Measurements from ENCODE around the gene OPCML.

OPCML gene

GRCh38 chr11:133559382-133559781, 27.1 kb upstream of the OPCML start:
- H3K4me1 ChIP-seq (ENCODE audit: control insufficient read depth in 1 of 2, insufficient read depth in 1 of 2, low read depth in 1 of 2, low read length in 1 of 2): no peaks in the 10 kb centered on the region
- TF ChIP-seq CTCF (IDR thresholded peaks at IDR 0.05): no peak
- H3K36me3 ChIP-seq: no peaks in the 10 kb centered on the region
- no peaks in the 10 kb centered on the region for H3K9me3 ChIP-seq
- no peak overlapping the region for H3K4me3 ChIP-seq (ENCODE audit: low read depth in 1 of 2, low read length in 1 of 2)
- no peak overlapping the region for H3K27ac ChIP-seq
- H3K27me3 ChIP-seq: no peaks in the 10 kb centered on the region

- H3K4me3 ChIP-seq (ENCODE audit: low read depth in 1 of 2, low read length in 1 of 2): no peak overlapping the region
- H3K9me3 ChIP-seq: no peaks in the 10 kb centered on the region
- no peak overlapping the region for H3K27ac ChIP-seq
- H3K4me1 ChIP-seq (ENCODE audit: control insufficient read depth in 1 of 2, insufficient read depth in 1 of 2, low read depth in 1 of 2, low read length in 1 of 2): no peaks in the 10 kb centered on the region
- H3K36me3 ChIP-seq: no peaks in the 10 kb centered on the region
- no peaks in the 10 kb centered on the region for H3K27me3 ChIP-seq
- TF ChIP-seq CTCF (IDR thresholded peaks at IDR 0.05): no peak
Observed at GRCh38 chr11:133555034-133555433, 22.7 kb upstream of the OPCML start.

GRCh38 chr11:133553885-133554740, 21.8 kb upstream of the OPCML start:
- TF ChIP-seq CTCF (IDR thresholded peaks at IDR 0.05): no peak
- Histone ChIP-seq H3K36me3 (no peaks in the 10 kb centered on the region), H3K4me1 (ENCODE audit: control insufficient read depth in 1 of 2, insufficient read depth in 1 of 2, low read depth in 1 of 2, low read length in 1 of 2) (no peaks in the 10 kb centered on the region), H3K4me3 (ENCODE audit: low read depth in 1 of 2, low read length in 1 of 2) (no peak overlapping the region), H3K27me3 (no peaks in the 10 kb centered on the region), H3K9me3 (no peaks in the 10 kb centered on the region), H3K27ac (no peak overlapping the region)

- Histone ChIP-seq H3K27ac (no peak overlapping the region), H3K27me3 (no peaks in the 10 kb centered on the region), H3K9me3 (no peaks in the 10 kb centered on the region), H3K4me3 (ENCODE audit: low read depth in 1 of 2, low read length in 1 of 2) (no peak overlapping the region), H3K4me1 (ENCODE audit: control insufficient read depth in 1 of 2, insufficient read depth in 1 of 2, low read depth in 1 of 2, low read length in 1 of 2) (no peaks in the 10 kb centered on the region), H3K36me3 (no peaks in the 10 kb centered on the region)
- TF ChIP-seq CTCF (IDR thresholded peaks at IDR 0.05): no peak
Observed at GRCh38 chr11:133552938-133553337, 20.6 kb upstream of the OPCML start.

GRCh38 chr11:133551064-133551463, 18.8 kb upstream of the OPCML start:
- H3K9me3 ChIP-seq: no peaks in the 10 kb centered on the region
- H3K4me3 ChIP-seq (ENCODE audit: low read depth in 1 of 2, low read length in 1 of 2): no peak overlapping the region
- no peak overlapping the region for H3K27ac ChIP-seq
- H3K36me3 ChIP-seq: no peaks in the 10 kb centered on the region
- H3K4me1 ChIP-seq (ENCODE audit: control insufficient read depth in 1 of 2, insufficient read depth in 1 of 2, low read depth in 1 of 2, low read length in 1 of 2): no peaks in the 10 kb centered on the region
- H3K27me3 ChIP-seq: no peaks in the 10 kb centered on the region
- TF ChIP-seq CTCF (IDR thresholded peaks at IDR 0.05): no peak
